ENCODE measurements around the gene ITIH6.
A peak's percentile ranks its signal among the peaks of the same experiment; 100 is the strongest.
"Not testable (repeated sequence)": the region's sequence is repeated elsewhere in the genome, so short reads cannot be mapped to it uniquely, and the experiment has no call there.

Gene ITIH6, protein sequence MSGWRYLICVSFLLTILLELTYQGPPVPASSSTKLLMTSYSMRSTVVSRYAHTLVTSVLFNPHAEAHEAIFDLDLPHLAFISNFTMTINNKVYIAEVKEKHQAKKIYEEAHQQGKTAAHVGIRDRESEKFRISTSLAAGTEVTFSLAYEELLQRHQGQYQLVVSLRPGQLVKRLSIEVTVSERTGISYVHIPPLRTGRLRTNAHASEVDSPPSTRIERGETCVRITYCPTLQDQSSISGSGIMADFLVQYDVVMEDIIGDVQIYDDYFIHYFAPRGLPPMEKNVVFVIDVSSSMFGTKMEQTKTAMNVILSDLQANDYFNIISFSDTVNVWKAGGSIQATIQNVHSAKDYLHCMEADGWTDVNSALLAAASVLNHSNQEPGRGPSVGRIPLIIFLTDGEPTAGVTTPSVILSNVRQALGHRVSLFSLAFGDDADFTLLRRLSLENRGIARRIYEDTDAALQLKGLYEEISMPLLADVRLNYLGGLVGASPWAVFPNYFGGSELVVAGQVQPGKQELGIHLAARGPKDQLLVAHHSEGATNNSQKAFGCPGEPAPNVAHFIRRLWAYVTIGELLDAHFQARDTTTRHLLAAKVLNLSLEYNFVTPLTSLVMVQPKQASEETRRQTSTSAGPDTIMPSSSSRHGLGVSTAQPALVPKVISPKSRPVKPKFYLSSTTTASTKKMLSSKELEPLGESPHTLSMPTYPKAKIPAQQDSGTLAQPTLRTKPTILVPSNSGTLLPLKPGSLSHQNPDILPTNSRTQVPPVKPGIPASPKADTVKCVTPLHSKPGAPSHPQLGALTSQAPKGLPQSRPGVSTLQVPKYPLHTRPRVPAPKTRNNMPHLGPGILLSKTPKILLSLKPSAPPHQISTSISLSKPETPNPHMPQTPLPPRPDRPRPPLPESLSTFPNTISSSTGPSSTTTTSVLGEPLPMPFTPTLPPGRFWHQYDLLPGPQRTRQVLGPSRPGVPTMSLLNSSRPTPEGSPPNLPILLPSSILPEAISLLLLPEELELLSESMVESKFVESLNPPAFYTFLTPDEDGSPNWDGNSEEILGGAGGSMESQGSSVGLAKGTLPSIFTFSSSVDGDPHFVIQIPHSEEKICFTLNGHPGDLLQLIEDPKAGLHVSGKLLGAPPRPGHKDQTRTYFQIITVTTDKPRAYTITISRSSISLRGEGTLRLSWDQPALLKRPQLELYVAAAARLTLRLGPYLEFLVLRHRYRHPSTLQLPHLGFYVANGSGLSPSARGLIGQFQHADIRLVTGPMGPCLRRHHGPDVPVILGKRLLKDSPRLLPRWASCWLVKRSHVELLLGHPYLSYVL
- total RNA-seq, result 0 reads per million in 3 donors

DNA sequence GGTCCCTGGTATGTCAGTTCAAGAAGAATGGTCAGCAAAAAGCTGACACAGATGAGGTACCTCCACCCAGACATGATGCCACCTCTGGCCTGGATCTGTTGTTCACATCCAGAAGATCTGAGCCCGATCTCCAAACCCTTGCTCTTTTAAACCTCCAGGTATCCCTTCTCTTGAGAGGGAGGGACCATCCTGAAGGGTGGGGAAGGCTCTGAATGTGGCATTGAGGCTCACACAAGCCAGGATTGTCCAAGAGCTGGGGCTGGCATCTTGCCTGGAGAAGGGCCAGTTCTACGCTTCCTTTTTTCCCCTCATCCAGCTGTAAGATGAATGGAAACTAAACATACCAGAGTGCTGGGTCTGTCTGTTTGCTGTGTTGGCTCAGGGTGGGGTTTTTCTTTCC, at the start of gene ITIH6:
TSS of gene ITIH6 (minus strand) at position 119 of the 400 bp plus-strand sequence. CDS start at position 74, 45 bp downstream.
- Histone ChIP-seq H3K27ac (ENCODE audit: insufficient read depth, low read length, poor library complexity, severe bottlenecking) (no peak within 1 kb of the TSS), H3K4me1 (ENCODE audit: control insufficient read depth, insufficient read depth, low read length, poor library complexity, severe bottlenecking) (no peaks in the 10 kb centered on the region), H3K9me3 (ENCODE audit: control insufficient read depth, low read length) (no peaks in the 10 kb centered on the region), H3K4me3 (ENCODE audit: insufficient read depth, low read depth, low read length, poor library complexity, severe bottlenecking) (no peak within 1 kb of the TSS), H3K27me3 (replicated peaks; ENCODE audit: control insufficient read depth, insufficient read depth, low read length, poor library complexity, severe bottlenecking) (no peaks in the 10 kb centered on the region), H3K36me3 (ENCODE audit: control insufficient read depth, insufficient read depth, low read length) (no peaks in the 10 kb centered on the region)
- DNase-seq, result no peak

GRCh38 chrX:54847700-54848099, 49.6 kb upstream of the ITIH6 start:
- H3K27me3 ChIP-seq (replicated peaks; ENCODE audit: control insufficient read depth, insufficient read depth, low read length, poor library complexity, severe bottlenecking); H3K9me3 ChIP-seq (ENCODE audit: control insufficient read depth, low read length); DNase-seq; H3K4me3 ChIP-seq (ENCODE audit: insufficient read depth, low read depth, low read length, poor library complexity, severe bottlenecking); H3K36me3 ChIP-seq (ENCODE audit: control insufficient read depth, insufficient read depth, low read length); H3K4me1 ChIP-seq (ENCODE audit: control insufficient read depth, insufficient read depth, low read length, poor library complexity, severe bottlenecking); H3K27ac ChIP-seq (ENCODE audit: insufficient read depth, low read length, poor library complexity, severe bottlenecking): not testable (repeated sequence)

DNA sequence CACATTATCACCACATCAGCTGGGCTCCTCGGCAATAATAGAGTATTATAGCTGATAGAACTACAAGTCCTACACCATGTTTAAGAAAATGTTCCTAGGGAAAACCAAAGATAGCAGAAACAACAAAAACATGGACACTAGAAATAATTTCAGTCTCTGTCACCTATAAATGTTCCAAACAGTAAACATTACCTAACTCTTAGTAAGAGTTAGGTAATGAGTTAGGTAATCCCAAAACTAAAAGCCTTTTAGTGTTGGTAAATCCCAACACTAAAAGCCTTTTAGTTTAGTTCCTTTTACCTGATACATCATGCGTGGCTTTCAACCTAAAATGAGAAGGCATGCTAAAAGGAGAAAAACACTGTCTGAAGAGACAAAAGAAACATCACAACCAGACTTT, 45.0 kb upstream of the ITIH6 start:
- Histone ChIP-seq H3K36me3 (ENCODE audit: control insufficient read depth, insufficient read depth, low read length) (no peaks in the 10 kb centered on the region), H3K9me3 (ENCODE audit: control insufficient read depth, low read length) (no peaks in the 10 kb centered on the region), H3K4me3 (ENCODE audit: insufficient read depth, low read depth, low read length, poor library complexity, severe bottlenecking) (no peak overlapping the region), H3K4me1 (ENCODE audit: control insufficient read depth, insufficient read depth, low read length, poor library complexity, severe bottlenecking) (no peaks in the 10 kb centered on the region), H3K27ac (ENCODE audit: insufficient read depth, low read length, poor library complexity, severe bottlenecking) (no peak overlapping the region), H3K27me3 (replicated peaks; ENCODE audit: control insufficient read depth, insufficient read depth, low read length, poor library complexity, severe bottlenecking) (no peaks in the 10 kb centered on the region)
- DNase-seq, result no peak

DNA sequence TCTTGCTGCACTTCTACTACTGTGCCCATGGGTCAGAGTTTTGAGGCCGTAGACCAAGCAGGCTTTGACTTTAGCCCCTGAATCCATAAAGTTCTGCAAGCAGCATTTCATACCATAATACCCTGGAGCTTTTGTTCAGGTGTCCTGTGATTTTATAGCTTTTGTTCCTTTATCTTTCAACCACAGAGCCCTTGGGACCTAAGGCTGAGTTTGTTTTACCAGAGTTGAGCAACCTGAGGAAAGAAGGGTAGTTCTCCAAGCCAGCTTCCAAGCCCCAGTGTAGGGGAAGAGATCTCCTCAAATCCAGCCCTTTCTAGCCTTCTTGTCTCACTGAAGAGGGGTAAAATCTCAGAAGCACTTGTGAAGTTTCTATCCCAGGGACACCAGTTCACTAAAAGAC, 44.6 kb upstream of the ITIH6 start:
- Histone ChIP-seq H3K4me3 (ENCODE audit: insufficient read depth, low read depth, low read length, poor library complexity, severe bottlenecking) (no peak overlapping the region), H3K27me3 (replicated peaks; ENCODE audit: control insufficient read depth, insufficient read depth, low read length, poor library complexity, severe bottlenecking) (no peaks in the 10 kb centered on the region), H3K4me1 (ENCODE audit: control insufficient read depth, insufficient read depth, low read length, poor library complexity, severe bottlenecking) (no peaks in the 10 kb centered on the region), H3K9me3 (ENCODE audit: control insufficient read depth, low read length) (no peaks in the 10 kb centered on the region), H3K27ac (ENCODE audit: insufficient read depth, low read length, poor library complexity, severe bottlenecking) (no peak overlapping the region), H3K36me3 (ENCODE audit: control insufficient read depth, insufficient read depth, low read length) (no peaks in the 10 kb centered on the region)
- DNase-seq, result no peak

DNA sequence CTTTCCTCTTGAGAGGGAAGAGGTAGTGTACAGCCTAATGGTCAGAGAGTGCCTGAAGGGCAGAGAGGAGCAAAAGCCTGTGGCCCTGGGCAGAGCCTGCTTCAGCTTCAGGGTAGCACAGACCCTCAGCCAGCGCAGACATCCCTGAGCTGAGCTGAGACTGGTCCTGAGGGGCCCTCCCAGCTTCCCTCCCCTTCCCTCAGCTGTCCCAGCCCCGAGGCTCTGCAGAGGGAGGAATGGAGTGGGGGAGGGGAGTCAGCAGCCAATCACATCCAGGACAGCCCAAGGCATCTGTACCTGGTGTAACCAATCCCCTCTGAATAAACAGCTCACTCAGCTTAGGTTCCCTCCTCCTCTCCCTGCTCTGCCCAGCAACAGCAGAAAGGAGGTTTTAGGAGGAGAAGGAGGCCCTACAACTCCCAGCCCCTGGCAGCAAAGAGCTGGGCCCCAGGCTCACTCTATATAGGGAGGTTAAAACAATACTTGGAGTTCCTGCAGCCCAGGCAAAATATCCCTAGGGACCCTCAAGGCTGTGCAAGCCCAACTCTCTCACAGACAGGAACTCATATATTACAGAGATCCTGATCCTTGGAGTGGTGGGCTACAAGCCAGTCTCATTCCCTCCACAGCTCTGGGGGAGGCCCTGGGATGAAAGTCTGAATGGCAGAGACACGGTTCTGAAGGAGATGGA, 43.3 kb upstream of the ITIH6 start:
- H3K27me3 ChIP-seq (replicated peaks; ENCODE audit: control insufficient read depth, insufficient read depth, low read length, poor library complexity, severe bottlenecking); H3K36me3 ChIP-seq (ENCODE audit: control insufficient read depth, insufficient read depth, low read length): not testable (repeated sequence)

DNA sequence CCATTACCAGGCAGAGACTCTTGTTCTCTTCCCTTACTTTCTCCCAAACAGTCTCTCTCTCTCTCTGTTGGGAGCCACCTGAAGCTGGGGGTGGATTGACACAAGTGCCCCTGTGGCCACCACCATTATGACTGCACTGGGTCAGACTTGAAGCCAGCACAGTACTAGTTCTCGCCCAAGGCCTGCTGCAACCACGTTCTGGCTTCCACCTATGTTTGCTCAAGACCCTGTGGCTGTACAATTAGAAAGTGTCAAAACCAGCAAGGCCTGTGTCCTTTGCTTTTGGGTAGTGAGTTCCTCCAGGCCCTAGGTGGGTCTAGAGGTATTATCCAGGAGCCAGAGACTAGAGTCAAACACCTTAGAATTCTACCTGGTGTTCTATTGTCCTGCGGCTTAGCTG, 40.5 kb upstream of the ITIH6 start:
- Histone ChIP-seq H3K4me1 (ENCODE audit: control insufficient read depth, insufficient read depth, low read length, poor library complexity, severe bottlenecking) (no peaks in the 10 kb centered on the region), H3K9me3 (ENCODE audit: control insufficient read depth, low read length) (no peaks in the 10 kb centered on the region), H3K36me3 (ENCODE audit: control insufficient read depth, insufficient read depth, low read length) (no peaks in the 10 kb centered on the region), H3K27me3 (replicated peaks; ENCODE audit: control insufficient read depth, insufficient read depth, low read length, poor library complexity, severe bottlenecking) (no peaks in the 10 kb centered on the region), H3K4me3 (ENCODE audit: insufficient read depth, low read depth, low read length, poor library complexity, severe bottlenecking) (no peak overlapping the region), H3K27ac (ENCODE audit: insufficient read depth, low read length, poor library complexity, severe bottlenecking) (no peak overlapping the region)
- DNase-seq, result no peak

More for the DNA sequence above, 43.3 kb upstream of the ITIH6 start:
- not testable (repeated sequence) for H3K4me3 ChIP-seq (ENCODE audit: insufficient read depth, low read depth, low read length, poor library complexity, severe bottlenecking); H3K9me3 ChIP-seq (ENCODE audit: control insufficient read depth, low read length); H3K27ac ChIP-seq (ENCODE audit: insufficient read depth, low read length, poor library complexity, severe bottlenecking); DNase-seq; H3K4me1 ChIP-seq (ENCODE audit: control insufficient read depth, insufficient read depth, low read length, poor library complexity, severe bottlenecking)

GRCh38 chrX:54826598-54826997, 28.5 kb upstream of the ITIH6 start:
- H3K9me3 ChIP-seq (ENCODE audit: control insufficient read depth, low read length), result no peaks in the 10 kb centered on the region
- H3K27me3 ChIP-seq (replicated peaks; ENCODE audit: control insufficient read depth, insufficient read depth, low read length, poor library complexity, severe bottlenecking), result no peaks in the 10 kb centered on the region
- DNase-seq, result no peak
- H3K4me3 ChIP-seq (ENCODE audit: insufficient read depth, low read depth, low read length, poor library complexity, severe bottlenecking), result no peak overlapping the region
- no peaks in the 10 kb centered on the region for H3K4me1 ChIP-seq (ENCODE audit: control insufficient read depth, insufficient read depth, low read length, poor library complexity, severe bottlenecking)
- H3K36me3 ChIP-seq (ENCODE audit: control insufficient read depth, insufficient read depth, low read length), result no peaks in the 10 kb centered on the region
- H3K27ac ChIP-seq (ENCODE audit: insufficient read depth, low read length, poor library complexity, severe bottlenecking), result no peak overlapping the region

DNA sequence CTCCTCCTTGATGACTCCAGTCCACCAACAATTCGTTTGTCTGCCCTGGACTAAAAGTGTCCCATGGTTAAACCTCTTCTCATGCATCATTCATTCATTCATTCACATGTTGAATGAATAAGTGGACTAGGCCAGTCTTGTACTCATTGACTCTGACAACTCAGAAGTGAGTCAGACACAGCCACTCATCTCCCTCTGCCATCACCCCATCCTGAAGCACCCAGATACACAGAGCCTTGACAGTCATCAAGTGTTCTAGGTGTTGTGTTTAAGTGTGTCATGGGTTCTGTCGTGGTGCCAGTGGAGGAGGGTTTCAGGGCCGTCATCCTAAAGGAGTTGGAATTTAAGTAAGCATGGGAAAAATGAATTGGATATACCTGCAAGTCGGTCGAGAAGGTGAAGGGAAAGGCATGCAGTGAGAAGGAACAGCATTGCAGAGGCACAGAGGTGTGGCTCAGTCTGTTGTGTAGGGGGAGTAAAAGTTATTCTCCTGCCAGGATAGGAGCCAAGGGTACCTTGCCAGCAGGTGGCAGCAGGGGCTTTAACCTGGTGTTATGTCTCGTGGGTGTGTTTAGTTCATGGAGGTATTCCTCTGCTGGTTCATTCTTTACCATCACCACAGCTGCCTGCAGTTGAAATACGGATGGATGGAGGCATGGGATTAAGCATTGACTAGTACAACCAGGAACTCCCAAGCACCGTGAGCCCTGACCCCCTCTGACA, 27.8 kb upstream of the ITIH6 start:
- DNase-seq, result peak in 1 of 3 donors; percentile 4
- Histone ChIP-seq H3K9me3 (ENCODE audit: control insufficient read depth, low read length) (no peaks in the 10 kb centered on the region), H3K27ac (ENCODE audit: insufficient read depth, low read length, poor library complexity, severe bottlenecking) (no peak overlapping the region)

DNA sequence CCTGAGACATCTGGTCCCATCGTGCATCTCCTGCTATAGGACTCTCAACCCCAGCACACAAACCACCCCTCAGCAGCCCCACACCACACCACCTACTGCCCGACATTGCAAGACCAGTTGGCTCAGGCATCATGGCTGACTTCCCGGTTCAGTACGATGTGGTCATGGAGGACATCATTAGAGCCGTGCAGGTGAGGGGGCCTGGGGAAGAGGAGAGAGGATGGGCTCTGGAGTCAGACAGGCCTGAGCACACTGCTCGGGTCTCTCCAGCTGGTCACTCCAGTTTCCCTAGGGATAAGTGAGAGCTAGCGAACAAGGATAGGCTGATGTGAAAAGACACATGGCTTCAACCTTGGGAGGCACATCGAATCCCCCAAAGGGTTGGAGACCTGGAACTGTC, 26.7 kb upstream of the ITIH6 start:
- Histone ChIP-seq H3K4me3 (ENCODE audit: insufficient read depth, low read depth, low read length, poor library complexity, severe bottlenecking) (no peak overlapping the region), H3K27me3 (replicated peaks; ENCODE audit: control insufficient read depth, insufficient read depth, low read length, poor library complexity, severe bottlenecking) (no peaks in the 10 kb centered on the region), H3K27ac (ENCODE audit: insufficient read depth, low read length, poor library complexity, severe bottlenecking) (no peak overlapping the region), H3K4me1 (ENCODE audit: control insufficient read depth, insufficient read depth, low read length, poor library complexity, severe bottlenecking) (no peaks in the 10 kb centered on the region), H3K36me3 (ENCODE audit: control insufficient read depth, insufficient read depth, low read length) (no peaks in the 10 kb centered on the region), H3K9me3 (ENCODE audit: control insufficient read depth, low read length) (no peaks in the 10 kb centered on the region)
- no peak for DNase-seq

More for the DNA sequence above, 27.8 kb upstream of the ITIH6 start:
- Histone ChIP-seq H3K4me3 (ENCODE audit: insufficient read depth, low read depth, low read length, poor library complexity, severe bottlenecking) (no peak overlapping the region), H3K27me3 (replicated peaks; ENCODE audit: control insufficient read depth, insufficient read depth, low read length, poor library complexity, severe bottlenecking) (no peaks in the 10 kb centered on the region), H3K4me1 (ENCODE audit: control insufficient read depth, insufficient read depth, low read length, poor library complexity, severe bottlenecking) (no peaks in the 10 kb centered on the region), H3K36me3 (ENCODE audit: control insufficient read depth, insufficient read depth, low read length) (no peaks in the 10 kb centered on the region)

All from effector memory CD4-positive, alpha-beta T cell (primary cell).